HuH-7.5 (cell line): ENCODE results near the gene SLC24A4.
"Not testable (repeated sequence)": the region's sequence is repeated elsewhere in the genome, so short reads cannot be mapped to it uniquely, and the experiment has no call there.

Source experiments
- DNase-seq: peaks from one replicate; pipeline ENCODE4 v3.0.0; 2011; ENCODE audit warnings: low spot score

SLC24A4 gene

GRCh38 chr14:92520102-92521057 lies 197.4 kb downstream of the SLC24A4 start:
- DNase-seq = no peak

GRCh38 chr14:92521058-92521415 lies 198.1 kb downstream of the SLC24A4 start:
- DNase-seq = no peak

- no peak for DNase-seq
Measured at GRCh38 chr14:92523752-92524151, 200.8 kb downstream of the SLC24A4 start.

- DNase-seq = no peak
Measured at GRCh38 chr14:92524602-92525185, 201.7 kb downstream of the SLC24A4 start.

GRCh38 chr14:92525322-92526095 lies 202.5 kb downstream of the SLC24A4 start:
- no peak for DNase-seq

- no peak for DNase-seq
Measured at GRCh38 chr14:92527721-92528120, 204.8 kb downstream of the SLC24A4 start.

GRCh38 chr14:92528486-92529100 lies 205.6 kb downstream of the SLC24A4 start:
- no peak for DNase-seq

- DNase-seq = no peak
Measured at GRCh38 chr14:92529903-92530302, 206.9 kb downstream of the SLC24A4 start.

GRCh38 chr14:92531106-92531873 lies 208.3 kb downstream of the SLC24A4 start:
- DNase-seq = no peak

GRCh38 chr14:92532490-92533163 lies 209.7 kb downstream of the SLC24A4 start:
- DNase-seq = no peak

GRCh38 chr14:92534932-92535643 lies 212.1 kb downstream of the SLC24A4 start:
- no peak for DNase-seq

- not testable (repeated sequence) for DNase-seq
Measured at GRCh38 chr14:92536231-92536630, 213.3 kb downstream of the SLC24A4 start.

- DNase-seq = no peak
Measured at GRCh38 chr14:92538412-92538985, 215.5 kb downstream of the SLC24A4 start.

- DNase-seq = no peak
Measured at GRCh38 chr14:92539419-92539818, 216.5 kb downstream of the SLC24A4 start.

GRCh38 chr14:92539875-92540274 lies 216.9 kb downstream of the SLC24A4 start:
- no peak for DNase-seq

- DNase-seq = no peak
Measured at GRCh38 chr14:92540472-92541048, 217.6 kb downstream of the SLC24A4 start.

GRCh38 chr14:92542766-92543554 lies 220.0 kb downstream of the SLC24A4 start:
- no peak for DNase-seq

- DNase-seq = no peak
Measured at GRCh38 chr14:92544051-92544720, 221.2 kb downstream of the SLC24A4 start.
